GM10266 (cell line): ENCODE results near the gene ST3GAL3.

Experiments used
- DNase-seq: peaks from one replicate; pipeline ENCODE4 v3.0.0; 2012; ENCODE audit errors: extremely low spot score
- TF ChIP-seq, protein P1 (sequence below): IDR thresholded peaks from 2 replicates; pipeline ENCODE4 v1.5.1; 2012; ENCODE audit warnings: mild to moderate bottlenecking, low read depth; ENCODE audit not compliant: control insufficient read depth, insufficient read depth; ENCODE audit errors: missing control alignments

The ST3GAL3 gene

DNA sequence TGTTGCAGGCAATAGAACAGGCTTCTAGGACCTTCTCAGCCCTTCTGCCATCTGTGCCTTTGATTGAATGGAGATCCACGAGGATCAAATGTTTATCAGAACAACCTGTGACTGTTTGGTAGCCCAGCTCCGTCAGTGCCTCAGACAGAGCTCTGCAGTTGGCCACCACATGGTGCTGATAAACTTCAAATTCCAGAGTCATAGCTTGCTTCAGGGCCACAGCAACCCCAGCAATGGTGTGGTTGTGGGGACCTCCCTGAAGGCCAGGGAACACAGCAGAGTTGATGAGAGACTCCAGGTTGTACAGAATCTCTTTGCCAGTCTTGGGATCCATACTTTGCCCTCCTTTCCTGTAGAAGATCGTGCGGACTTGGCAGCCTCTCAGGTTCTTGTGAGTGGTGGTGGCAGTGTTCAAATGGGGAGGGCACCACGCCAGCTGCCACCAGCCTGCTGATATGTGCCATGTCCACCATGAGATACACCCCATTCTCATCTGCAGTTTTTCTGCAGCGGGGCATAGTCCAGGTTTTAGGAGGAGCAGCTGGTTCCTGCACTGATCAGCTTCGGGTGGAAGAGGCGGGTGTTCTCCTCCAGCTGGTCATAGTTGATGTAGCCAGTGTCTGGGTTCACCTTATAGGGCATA lies 143.4 kb downstream of the ST3GAL3 start:
- TF ChIP-seq, protein P1, sequence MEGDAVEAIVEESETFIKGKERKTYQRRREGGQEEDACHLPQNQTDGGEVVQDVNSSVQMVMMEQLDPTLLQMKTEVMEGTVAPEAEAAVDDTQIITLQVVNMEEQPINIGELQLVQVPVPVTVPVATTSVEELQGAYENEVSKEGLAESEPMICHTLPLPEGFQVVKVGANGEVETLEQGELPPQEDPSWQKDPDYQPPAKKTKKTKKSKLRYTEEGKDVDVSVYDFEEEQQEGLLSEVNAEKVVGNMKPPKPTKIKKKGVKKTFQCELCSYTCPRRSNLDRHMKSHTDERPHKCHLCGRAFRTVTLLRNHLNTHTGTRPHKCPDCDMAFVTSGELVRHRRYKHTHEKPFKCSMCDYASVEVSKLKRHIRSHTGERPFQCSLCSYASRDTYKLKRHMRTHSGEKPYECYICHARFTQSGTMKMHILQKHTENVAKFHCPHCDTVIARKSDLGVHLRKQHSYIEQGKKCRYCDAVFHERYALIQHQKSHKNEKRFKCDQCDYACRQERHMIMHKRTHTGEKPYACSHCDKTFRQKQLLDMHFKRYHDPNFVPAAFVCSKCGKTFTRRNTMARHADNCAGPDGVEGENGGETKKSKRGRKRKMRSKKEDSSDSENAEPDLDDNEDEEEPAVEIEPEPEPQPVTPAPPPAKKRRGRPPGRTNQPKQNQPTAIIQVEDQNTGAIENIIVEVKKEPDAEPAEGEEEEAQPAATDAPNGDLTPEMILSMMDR = no peak
- DNase-seq = no peak

DNA sequence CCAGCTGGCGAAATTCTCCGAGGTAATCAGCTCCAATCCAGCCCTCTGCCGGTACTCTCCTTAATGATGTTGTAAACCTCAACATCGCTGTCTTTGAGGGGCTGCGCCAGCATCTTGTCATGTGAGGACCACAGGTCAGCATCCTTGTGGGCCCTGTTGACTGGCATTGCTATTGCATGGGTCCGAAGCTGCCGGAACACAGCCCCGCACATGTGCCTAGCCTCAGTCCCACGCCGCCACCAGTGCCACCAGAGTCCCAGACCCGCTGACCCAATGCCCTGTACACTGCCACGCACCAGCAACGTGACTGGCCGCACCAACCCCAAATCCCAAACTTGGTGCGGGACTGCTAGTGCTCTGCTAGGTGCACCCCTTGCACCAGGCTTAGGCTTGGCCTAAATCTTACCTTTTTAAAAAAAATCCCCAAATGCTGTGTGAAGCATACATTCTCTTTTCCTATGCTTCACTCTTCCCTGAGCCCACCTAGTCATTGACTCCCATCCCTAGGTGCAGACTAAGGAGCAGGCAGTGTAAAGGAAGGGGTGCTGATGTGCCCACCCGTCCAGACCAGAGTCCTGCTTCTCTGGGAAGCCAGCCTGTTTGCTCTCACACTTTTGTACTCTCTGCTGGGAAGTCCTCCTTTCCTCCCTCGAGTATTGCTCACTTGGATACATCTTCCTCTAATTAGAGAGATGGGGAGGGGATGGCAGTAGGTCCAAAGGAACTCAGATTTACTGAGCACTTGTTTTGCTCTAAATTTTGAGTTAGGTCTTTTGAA lies 144.4 kb downstream of the ST3GAL3 start:
- no peak for DNase-seq
- TF ChIP-seq, protein P1 = no peak

GRCh38 chr1:43853161-43853921 lies 146.0 kb downstream of the ST3GAL3 start:
- peak; percentile 41 for DNase-seq
- TF ChIP-seq, protein P1 = no peak

GRCh38 chr1:43854473-43854872 lies 147.1 kb downstream of the ST3GAL3 start:
- no peak for DNase-seq
- TF ChIP-seq, protein P1 = no peak

- DNase-seq = no peak
- TF ChIP-seq, protein P1 = no peak
Observed at GRCh38 chr1:43856188-43856587, 148.9 kb downstream of the ST3GAL3 start.

GRCh38 chr1:43857163-43857562 lies 149.8 kb downstream of the ST3GAL3 start:
- TF ChIP-seq, protein P1 = no peak
- no peak for DNase-seq

DNA sequence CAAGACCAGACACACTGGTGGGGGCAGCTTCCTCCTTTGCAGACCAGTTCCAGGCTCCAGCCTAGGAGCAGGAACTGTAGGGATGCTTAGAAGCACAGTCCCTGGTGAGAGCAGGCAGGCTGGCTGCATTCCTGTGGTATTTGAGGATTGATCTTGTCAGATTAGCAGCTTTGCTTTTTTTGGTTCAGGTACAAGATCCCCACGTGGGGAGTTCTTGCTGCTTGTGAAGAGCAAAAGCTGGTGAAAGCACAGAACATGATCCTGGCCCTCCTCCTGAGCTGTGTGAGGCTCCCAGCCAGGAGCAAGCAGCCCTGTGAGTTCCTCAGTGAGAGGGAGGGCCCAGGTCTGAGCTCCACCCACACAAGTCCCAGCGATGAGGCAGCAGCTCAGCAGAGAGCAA lies 151.0 kb downstream of the ST3GAL3 start:
- DNase-seq = no peak
- TF ChIP-seq, protein P1 = no peak
